ENCODE results near the gene NOS1.
"Not testable (repeated sequence)": the region's sequence is repeated elsewhere in the genome, so short reads cannot be mapped to it uniquely, and the experiment has no call there.

Gene NOS1

DNA sequence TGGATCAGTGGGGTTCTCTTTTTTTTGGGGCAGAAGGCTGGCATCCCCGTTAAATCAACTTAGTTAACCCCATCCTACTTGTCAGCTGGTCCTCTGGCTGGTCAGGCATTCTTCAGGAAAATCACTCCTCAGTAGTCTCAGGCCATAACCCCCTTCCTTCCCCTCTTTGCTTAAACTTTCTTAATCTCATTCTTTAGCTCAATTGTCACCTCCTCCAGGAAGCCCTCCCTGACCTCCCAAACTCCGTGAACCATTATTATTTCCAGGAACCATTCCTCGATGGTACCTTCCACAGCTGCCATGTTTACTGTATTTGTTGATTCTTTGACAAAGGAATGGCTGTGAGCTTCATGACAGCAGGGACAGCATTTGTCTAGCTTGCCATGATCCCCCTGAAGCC is 98.7 kb downstream of the NOS1 start:
- no peak for DNase-seq (ENCODE audit: low read depth in 2 of 2)

DNA sequence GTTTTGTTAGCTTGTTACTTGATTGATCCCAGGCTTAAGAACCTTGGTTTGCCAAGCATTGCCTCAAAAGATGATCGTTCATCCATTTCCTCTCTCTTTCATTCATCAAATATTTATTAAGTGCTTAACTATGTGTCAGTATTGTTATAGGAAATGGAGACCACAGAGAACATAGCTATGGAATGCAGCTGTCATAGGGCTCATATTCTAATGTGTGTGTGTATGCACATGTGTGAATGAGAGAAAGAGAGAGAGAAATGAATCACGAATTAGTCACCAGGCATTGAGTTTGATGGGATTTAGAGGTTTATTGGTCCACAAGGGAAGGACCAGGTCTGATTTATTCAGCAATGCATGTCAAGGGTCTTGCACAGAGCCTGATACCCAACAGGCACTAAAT is 100.2 kb downstream of the NOS1 start:
- no peak for DNase-seq (ENCODE audit: low read depth in 2 of 2)

DNA sequence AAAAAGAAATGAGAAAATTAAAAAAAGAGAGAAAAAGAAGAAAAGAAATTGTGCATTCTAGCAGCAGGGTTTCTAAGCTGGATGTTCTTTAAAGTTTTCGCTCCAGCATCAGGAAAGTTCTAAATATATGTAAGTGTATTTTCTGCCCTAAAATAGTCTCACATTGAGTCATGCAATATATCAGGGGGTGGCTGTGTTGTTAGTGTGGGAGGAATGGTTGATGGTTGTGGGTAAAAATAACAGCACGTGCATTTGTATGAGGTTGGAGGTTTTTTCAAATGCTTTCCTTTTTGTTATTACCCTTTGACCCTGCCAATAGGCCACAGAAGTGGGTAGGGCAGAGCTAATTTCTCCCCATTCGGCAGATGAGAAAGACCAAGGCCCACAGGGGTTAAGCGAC is 106.0 kb downstream of the NOS1 start:
- no peak for DNase-seq (ENCODE audit: low read depth in 2 of 2)

DNA sequence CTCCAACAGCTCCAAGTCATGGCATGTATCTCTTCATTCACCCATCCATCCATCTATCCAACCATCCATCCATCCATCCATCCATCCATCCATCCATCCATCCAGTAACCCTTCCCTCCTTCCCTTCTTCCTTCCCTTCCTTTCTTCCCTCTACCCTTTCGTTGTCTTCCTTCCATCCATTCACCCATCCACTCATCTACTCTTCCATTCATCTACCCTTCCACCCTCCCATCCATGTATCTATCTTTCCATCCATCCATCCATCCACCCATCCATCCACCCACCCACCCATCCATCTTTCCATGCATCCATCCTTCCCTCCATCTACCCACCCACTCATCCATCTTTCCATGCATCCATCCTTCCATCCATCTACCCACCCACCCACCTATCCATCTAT is 117.9 kb downstream of the NOS1 start:
- DNase-seq (ENCODE audit: low read depth in 2 of 2), result no peak

DNA sequence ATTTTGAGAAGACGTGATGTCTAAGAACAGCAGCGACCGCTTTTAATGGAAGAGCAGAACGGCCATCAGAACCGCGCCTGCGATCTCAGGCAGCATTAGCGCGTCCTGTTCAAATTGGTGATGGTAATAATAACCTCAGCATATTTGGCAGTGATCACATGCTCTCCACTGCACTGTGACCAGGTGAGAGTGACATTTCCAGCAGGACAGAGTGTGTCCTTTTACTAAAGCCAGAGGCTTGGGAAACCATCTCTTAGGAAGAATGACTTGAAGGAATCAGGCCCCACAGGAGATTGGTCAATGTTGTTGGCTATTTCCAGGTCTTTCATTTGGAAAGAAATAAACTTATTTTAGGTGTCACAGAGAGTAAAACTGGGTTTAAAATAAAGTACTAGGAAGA is 119.7 kb downstream of the NOS1 start:
- no peak for DNase-seq (ENCODE audit: low read depth in 2 of 2)

DNA sequence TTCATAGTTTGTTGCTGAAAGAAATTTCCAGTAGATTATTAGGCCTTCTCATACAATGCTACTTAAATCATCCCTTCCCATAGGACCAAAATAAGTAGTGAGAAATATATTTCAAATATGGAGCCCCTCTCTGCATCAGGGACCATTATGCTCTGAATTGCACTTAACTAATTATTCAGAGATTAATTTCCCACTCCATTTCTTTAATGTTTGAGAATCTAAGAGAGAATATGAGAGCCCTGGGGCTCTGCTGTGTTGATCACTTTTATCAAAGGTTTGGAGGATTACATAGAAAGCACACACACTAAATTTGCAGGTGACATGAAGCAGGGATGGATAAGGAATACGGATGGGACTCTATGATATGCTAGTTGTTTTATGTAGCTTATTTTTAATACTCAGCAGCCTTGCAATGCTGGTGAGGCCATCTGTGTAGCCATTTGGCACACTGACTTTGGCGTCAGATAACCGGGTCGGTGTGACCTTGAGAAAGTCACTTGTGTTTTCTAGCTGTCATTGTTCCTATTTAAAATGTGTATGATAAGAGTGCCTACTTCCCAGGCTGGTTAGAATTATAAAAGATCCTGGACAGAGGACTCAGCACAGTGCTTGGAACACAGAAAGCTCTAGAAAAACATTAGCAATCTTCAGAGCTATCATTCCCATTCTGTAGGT is 121.2 kb downstream of the NOS1 start:
- no peak for DNase-seq (ENCODE audit: low read depth in 2 of 2)

DNA sequence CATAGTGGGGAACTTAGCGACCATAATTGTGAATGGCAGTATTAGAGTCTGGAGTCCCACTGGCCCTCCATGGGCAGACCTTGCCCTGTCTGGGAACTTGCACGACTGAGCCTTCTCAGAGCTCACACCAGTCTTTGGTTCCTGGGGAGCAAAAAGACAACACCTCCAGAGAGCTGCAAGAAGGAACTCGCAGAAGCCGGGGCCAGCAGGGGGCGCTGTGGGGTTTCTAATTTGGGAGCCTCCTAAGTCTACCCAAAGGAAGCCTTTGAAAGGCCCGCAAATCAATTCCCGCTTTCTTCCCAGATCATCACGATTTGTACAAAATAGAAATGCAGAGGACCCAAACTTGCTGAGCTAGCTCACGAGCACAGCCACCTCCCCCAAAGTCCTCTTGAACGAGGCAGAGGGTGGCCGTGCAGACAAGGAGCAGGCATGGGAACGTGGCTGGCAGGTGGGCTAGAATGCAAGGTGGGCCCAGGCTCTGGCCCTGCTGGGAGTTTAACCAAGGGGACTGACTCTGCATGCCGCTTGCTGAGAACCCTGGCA is 124.9 kb downstream of the NOS1 start:
- peak; percentile 41 to 44 for DNase-seq (ENCODE audit: low read depth in 2 of 2)

DNA sequence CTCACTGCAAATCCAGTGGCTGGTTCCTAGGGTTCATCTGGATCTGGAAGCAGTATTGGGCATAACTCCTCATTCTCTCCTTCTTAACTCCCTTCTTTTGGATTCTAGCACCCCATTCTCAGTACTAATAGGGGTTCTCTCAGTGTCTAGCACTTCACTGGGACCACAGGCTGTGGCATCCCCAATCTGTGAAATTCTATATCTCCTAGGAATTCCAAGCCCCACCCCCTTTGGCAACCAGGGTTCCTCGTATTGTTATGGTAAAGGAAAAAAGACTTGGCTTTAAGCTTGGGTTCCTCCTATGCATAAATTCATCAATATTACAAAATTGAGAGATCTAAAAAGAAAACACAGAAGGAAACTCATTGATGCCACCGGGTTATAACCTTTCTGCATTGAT is 126.2 kb downstream of the NOS1 start:
- DNase-seq (ENCODE audit: low read depth in 2 of 2), result no peak

DNA sequence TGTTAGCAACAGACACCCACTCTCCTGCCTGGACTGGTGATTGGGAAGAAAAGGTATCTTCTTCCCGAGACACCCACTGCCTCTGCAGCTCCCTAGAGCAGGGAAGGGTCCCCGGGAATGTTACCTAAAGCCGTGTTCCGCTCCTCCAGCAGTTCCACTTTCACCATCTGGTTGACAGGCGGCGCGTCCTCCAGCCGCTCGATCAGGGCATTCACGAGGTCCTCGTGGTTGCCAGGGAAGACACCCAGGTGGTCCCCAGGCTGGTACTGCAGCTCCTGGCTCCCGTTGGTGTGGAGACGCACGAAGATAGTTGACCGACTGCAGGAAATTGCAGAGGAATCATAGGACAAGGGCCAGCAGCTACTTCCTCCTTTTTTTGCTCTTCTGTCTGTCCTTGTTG is 127.0 kb downstream of the NOS1 start:
- DNase-seq (ENCODE audit: low read depth in 2 of 2), result no peak

DNA sequence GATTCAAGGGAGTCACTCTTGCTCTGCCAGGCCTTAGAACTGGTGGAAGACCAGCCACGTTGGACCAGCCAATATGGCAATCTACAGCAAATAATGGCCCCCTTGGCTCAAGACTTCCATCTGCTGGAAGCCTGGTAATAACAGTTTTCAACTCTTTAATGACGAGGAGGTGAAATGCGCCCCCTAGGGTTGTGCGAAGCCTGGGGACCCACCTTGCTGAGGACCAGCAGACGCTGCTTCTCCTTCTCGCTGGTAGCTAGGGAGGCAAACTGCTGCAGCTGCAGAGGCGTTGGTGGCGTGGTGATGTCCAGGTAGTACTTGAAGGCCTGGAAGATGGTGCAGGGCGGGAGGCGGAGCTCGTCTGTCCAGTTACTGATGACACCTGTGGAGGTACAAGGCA is 129.7 kb downstream of the NOS1 start:
- DNase-seq (ENCODE audit: low read depth in 2 of 2), result no peak

DNA sequence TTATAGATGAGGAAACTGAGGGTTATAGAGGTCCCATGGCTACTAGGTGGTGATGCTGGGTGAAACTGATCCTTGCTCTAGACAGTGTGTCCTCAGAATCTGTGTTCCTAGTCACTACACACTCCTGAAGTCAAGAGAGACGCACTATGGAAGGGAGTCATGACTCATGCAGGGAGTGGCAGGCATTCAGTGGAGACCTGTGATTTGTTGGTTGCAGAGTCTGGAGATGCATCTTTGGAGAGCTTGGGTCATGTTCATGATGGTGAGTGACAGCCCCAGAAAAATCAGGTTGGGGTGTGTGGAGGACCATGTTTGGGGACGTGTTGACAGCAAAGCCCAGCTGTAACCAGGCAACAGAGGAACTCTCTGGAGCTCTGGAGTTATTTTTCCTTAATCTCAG is 133.2 kb downstream of the NOS1 start:
- no peak for DNase-seq (ENCODE audit: low read depth in 2 of 2)

DNA sequence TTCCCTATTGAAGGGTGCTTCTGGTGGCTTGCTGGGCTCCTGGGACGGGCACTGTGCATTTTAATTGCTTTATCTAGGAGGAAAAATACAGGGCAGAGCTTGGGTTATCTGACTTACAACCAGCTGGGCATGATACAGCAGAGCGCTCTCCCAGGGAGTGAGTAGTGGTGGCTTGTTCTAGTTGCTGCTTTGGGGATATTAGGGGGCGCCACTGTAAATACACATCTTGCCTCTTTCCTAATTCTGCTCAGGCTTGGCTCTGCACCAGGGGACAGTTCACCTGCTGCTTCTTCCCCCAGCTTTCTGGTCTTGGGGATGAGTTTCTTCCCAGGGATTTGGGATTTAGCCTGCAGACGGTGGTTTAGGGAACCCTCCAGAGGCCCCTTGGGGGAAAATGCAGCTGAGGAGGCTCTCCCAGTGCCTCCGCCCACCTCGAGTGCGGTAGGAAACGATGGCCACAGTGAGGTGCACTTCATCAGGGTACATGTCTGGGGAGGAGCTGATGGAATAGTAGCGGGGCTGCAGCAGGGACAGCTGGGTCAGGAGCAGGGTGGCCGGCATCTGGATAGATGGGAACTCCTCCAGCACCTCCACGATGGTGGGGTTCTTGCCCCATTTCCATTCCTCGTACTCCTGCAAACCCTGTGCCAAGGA is 134.3 kb downstream of the NOS1 start:
- no peak for DNase-seq (ENCODE audit: low read depth in 2 of 2)

DNA sequence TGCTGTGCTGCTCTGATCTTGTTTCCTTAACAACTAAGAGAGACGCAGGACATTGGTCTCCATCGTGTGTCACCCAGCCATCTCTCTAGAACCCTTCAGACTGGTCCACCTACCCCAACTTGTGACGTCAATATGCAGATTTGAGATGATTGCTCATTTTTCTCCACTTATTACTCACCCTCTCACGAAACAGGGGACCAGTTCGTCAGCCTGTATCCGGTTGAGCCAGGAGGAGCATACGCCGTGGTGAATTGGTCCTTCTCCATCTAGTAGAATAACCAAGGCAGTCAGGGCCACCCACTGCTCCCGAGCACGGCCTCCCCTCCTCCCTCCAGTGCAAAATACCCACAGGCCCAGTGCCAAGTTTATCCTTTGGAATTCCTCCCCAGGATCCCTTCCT is 134.9 kb downstream of the NOS1 start:
- no peak for DNase-seq (ENCODE audit: low read depth in 2 of 2)

DNA sequence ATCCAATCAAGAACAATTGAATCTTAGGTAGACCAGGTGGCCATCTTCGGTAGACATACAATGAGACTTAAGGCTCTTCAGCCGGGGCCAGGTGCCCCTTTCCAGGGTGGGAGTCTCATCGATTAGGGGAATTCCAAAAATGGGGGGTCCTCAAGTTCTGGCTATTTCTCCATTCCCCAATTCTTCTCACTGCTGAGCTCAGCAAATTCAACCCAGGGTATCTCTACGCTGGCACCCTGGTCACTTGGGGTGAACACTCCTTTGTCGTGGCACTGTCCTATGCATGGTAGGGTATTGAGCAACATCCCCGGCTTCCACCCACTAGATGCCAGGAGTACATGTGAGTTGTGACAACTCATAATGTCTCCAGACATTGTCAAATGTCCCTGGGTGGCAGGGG is 136.2 kb downstream of the NOS1 start:
- DNase-seq (ENCODE audit: low read depth in 2 of 2), result no peak

DNA sequence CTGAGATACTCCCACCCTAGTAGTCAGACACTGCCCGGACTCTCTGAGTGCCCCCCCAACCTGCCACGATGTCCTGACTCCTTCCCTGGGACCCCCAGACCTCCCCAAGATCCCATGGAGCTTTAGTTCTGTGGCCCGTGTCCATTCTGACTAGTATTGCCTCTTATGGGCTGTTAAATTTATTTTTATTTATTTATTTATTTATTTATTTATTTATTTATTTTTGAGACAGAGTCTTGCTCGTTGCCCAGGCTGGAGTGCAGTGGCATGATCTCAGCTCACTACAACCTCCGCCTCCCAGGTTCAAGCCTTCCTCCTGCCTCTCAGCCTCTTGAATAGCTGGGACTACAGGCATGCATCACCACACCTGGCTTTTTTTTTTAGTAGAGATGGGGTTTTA is 140.5 kb downstream of the NOS1 start:
- not testable (repeated sequence) for DNase-seq (ENCODE audit: low read depth in 2 of 2)

DNA sequence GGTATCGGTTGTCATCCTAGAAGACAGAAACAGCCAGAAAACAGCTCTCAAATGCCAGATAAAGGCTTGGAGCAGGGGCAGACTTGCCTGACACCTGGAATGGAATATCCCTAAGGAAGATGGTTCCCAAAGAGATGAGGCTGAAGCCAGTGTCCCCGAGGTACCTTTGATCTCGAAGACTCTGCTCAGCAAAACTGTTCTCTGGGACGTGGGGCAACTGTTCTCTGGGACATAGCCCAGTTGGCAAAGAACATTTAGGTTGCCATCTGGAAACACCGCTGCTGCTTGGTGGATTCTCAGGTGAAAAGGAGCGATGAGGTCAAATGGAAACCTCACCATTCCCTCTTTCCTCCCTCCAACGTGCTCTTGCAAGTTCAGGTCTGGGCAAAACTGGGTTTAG is 143.3 kb downstream of the NOS1 start:
- DNase-seq (ENCODE audit: low read depth in 2 of 2), result no peak

DNA sequence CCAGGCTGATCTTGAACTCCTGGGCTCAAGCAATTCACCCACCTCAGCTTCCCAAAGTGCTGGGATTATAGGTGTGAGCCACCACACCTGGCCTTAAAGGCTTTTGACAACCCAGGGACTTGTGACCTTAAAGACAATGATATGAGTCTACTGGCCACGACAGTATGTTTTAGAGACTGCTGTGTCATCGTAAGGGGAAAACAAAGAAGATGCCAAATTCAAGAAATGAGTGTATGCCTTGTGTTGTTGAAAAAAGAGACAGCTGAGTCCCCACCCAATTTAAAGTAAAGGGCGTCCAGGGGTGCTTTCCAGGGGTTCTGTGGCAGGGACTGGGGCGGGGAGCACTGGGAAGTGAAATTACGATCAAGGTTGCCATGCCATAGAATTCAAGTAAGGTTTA is 144.7 kb downstream of the NOS1 start:
- no peak for DNase-seq (ENCODE audit: low read depth in 2 of 2)

DNA sequence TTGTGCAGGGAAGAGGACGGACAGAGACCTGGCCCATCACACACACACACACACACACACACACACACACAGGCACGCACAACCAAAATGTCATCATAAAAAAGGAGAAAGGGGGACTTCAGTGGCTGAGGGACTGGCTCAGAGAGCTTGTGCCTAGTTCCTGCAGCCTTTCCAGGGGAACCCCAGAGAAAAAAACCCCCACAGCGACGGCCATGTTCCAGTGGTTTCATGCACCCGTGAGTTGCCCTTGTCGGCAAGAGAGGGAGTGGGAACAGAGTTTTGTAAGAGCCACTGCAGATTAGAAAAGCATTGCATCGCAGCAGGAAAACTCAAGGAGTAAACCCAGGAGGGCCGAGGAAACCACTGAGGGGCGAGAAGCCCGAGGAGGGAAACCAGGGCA is 146.6 kb downstream of the NOS1 start:
- DNase-seq (ENCODE audit: low read depth in 2 of 2), result no peak

DNA sequence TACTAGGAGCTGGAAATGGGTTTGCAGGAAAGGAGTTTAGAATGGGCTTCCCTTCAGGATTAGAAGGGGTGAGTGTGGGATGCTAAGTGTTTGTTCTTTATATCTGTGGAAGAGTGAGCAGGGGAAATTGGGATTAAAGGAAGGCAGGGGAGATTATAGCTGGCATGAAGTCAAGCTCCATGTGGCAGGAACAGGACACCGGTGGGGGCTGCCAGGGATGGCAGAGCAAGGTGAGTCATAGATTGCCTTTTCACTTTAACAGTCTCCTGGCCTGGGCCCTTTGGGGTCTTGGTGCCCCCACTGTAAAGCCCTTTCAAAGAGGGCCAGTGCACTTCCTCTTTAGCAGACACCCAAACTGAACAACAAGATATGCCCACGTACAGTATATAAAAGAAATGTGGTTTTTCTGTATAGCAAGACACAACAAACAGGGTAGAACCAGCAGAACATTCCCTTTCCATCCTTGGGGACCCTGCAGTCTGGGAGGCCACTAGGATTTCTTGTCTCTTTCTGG is 148.1 kb downstream of the NOS1 start:
- DNase-seq (ENCODE audit: low read depth in 2 of 2), result no peak

DNA sequence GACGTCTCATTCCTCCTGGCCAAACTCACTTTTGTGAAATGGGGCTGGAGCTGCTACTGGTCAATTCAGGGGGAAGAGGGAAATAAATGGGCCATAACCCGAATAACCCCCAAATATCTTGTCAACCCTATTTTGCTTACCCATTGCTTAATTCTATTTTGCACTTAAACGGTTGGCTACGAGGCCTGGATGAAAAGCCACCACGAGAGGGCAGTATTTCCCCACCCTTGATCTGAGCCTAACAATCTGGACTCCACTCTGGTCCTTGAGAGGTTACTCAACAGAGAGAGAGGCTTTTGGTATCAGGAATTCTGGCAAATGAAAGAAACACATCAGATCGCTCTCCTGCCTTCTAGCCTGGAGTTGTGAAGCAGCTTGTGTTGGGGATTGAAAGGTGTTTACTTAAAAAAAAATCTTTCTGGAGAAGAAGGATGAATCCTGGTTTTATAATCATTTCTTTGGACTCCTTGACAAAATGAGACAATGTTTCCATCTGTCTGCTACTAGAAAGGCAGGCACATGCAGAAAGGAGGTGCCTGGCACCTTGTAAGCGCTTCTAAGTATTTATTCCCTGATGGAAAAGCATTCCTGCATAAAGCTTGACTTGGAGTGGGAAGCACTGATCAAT is 148.7 kb downstream of the NOS1 start:
- DNase-seq (ENCODE audit: low read depth in 2 of 2), result peak; percentile 19 to 25

DNA sequence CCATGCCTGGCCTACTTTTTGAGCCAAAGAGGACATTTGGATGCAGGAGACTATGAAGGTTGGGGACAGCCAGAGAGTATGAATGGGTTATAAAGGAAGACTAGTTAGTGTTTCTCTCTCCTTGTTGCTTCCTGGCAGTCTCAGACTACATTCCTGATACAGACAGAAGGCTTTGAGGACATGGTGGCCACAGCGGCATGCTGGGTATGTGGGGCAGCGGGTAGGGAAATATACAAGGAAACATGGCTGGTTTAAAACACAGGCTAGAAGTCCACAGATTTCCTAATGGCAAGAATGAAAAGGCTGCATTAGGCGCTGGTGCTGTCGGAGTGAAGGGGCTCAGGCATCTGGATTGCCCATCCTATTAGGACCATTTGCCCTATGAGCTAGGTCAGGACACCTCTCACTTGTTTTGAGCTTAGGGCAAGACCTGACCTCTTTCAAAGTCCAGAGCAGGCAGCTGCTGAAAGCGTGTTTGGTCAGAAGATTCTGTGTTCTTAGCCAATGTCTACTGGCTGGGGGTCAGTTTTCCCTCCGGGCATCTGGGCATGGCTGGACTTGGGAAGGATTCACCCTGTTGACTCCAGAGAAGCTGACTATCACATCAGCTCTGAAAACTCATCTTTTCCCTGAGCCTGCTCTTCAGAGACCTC is 151.0 kb downstream of the NOS1 start:
- no peak for DNase-seq (ENCODE audit: low read depth in 2 of 2)

DNA sequence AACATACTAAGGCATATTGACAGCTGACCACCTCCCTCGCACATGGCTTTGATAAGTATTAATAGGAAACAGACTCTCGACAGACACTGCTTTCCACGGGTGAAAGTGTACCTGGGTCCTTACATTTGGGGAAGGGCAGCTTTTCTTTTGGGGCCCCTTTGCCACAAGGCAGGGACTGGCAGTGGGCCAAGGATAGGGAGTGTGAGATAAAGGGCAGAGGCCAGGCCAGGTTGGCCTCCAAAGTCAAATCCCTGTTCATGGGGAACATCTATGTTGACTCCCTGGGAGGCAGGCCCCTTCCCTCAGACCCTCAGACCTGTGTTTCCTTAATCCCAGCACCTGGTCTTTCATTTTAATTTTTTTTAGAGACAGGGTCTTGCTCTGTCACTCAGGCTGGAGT is 151.8 kb downstream of the NOS1 start:
- no peak for DNase-seq (ENCODE audit: low read depth in 2 of 2)

Measured in activated CD8-positive, alpha-beta memory T cell treated with anti-CD3 and anti-CD28 coated beads for 4 hours (primary cell).